ENCODE results near the gene TSPAN14. TPM values are rescaled to one million over a fixed set of nuclear protein-coding genes. Genes with fewer than 3 reads are reported as not detected.
A peak's percentile ranks its signal among the peaks of the same experiment; 100 is the strongest.

TSPAN14 gene
- total and polyA plus RNA-seq, 4 donors: 19.9 to 36.8 (median 27.3) TPM

DNA sequence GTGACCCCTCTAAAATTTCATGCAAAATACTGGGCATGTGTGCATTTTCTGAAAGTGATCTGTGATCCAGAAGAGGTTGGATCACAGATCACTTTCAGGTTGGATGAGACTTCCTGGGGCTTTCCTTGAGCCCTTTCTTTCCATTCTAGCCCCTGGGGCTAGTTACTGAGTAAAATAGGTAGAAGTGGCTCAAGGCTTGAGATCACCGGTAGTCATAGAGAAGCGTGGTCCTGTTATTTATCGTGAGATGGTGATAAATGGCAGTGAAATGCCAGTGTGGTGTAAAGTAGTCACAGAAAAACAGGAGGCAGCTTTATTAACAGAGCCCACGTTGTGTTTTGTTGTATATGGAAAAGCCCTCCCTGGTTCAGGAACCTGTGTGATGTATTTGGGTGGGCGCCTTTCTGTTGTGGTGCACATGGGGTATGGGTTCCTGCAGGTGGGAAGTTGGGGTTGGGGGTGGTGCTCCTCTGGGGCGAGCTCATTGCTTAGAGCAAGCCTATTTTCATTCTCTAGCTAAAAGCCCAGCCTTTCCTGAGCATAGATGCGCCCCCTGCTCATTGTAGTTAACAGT, 49.6 kb downstream of the TSPAN14 start:
- Histone ChIP-seq H3K4me3 (ENCODE audit: low read depth in 1 of 3, low read length in 3 of 3) (no peak overlapping the region), H3K36me3 (ENCODE audit: control insufficient read depth in 4 of 4, insufficient read depth in 3 of 4, low read depth in 1 of 4, low read length in 3 of 4) (peaks cover 0 to 5% (median 0%) of the 10 kb centered on the region in 4 donors), H3K9ac (ENCODE audit: low read depth in 1 of 2, low read length in 2 of 2) (no peak overlapping the region), H3K9me3 (ENCODE audit: control insufficient read depth in 4 of 4, low read length in 3 of 4) (no peaks in the 10 kb centered on the region), H3K4me1 (ENCODE audit: control insufficient read depth in 4 of 4, insufficient read depth in 4 of 4, low read length in 3 of 4) (peaks cover 24 to 52% (median 39%) of the 10 kb centered on the region in 4 donors), H3K27ac (ENCODE audit: low read depth in 1 of 2, low read length in 2 of 2) (peak overlapping the region; percentile 32 to 84), H3K27me3 (ENCODE audit: control insufficient read depth in 4 of 4, insufficient read depth in 4 of 4, low read length in 3 of 4) (no peaks in the 10 kb centered on the region)
- WGBS: 87% methylated on average over 7 of the region's 7 CpGs
- DNase-seq (ENCODE audit: low spot score): no peak
- TF ChIP-seq RAD21 (IDR thresholded peaks at IDR 0.05) (no peak), FOXA2 (IDR thresholded peaks at IDR 0.05) (no peak), TAF1 (conservative IDR thresholded peaks at IDR 0.05) (no peak), YY1 (IDR thresholded peaks at IDR 0.05) (no peak), REST (IDR thresholded peaks at IDR 0.05) (no peak), EGR1 (IDR thresholded peaks at IDR 0.05; ENCODE audit: low read depth in 2 of 2) (no peak), HNF4A (conservative IDR thresholded peaks at IDR 0.05) (no peak), HNF4G (IDR thresholded peaks at IDR 0.05) (no peak), NR2F2 (IDR thresholded peaks at IDR 0.05) (no peak), RXRA (IDR thresholded peaks at IDR 0.05) (no peak), FOXA1 (IDR thresholded peaks at IDR 0.05) (no peak), GABPA (IDR thresholded peaks at IDR 0.05 in 1 of 2, conservative IDR thresholded peaks at IDR 0.05 in 1 of 2) (no peak), JUND (IDR thresholded peaks at IDR 0.05) (no peak), SP1 (IDR thresholded peaks at IDR 0.05) (no peak)
- TF ChIP-seq, protein P1, sequence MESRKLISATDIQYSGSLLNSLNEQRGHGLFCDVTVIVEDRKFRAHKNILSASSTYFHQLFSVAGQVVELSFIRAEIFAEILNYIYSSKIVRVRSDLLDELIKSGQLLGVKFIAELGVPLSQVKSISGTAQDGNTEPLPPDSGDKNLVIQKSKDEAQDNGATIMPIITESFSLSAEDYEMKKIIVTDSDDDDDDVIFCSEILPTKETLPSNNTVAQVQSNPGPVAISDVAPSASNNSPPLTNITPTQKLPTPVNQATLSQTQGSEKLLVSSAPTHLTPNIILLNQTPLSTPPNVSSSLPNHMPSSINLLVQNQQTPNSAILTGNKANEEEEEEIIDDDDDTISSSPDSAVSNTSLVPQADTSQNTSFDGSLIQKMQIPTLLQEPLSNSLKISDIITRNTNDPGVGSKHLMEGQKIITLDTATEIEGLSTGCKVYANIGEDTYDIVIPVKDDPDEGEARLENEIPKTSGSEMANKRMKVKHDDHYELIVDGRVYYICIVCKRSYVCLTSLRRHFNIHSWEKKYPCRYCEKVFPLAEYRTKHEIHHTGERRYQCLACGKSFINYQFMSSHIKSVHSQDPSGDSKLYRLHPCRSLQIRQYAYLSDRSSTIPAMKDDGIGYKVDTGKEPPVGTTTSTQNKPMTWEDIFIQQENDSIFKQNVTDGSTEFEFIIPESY (IDR thresholded peaks at IDR 0.05): no peak
- TF ChIP-seq, protein P2, sequence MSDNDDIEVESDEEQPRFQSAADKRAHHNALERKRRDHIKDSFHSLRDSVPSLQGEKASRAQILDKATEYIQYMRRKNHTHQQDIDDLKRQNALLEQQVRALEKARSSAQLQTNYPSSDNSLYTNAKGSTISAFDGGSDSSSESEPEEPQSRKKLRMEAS (IDR thresholded peaks at IDR 0.05): no peak
- TF ChIP-seq, protein P3, sequence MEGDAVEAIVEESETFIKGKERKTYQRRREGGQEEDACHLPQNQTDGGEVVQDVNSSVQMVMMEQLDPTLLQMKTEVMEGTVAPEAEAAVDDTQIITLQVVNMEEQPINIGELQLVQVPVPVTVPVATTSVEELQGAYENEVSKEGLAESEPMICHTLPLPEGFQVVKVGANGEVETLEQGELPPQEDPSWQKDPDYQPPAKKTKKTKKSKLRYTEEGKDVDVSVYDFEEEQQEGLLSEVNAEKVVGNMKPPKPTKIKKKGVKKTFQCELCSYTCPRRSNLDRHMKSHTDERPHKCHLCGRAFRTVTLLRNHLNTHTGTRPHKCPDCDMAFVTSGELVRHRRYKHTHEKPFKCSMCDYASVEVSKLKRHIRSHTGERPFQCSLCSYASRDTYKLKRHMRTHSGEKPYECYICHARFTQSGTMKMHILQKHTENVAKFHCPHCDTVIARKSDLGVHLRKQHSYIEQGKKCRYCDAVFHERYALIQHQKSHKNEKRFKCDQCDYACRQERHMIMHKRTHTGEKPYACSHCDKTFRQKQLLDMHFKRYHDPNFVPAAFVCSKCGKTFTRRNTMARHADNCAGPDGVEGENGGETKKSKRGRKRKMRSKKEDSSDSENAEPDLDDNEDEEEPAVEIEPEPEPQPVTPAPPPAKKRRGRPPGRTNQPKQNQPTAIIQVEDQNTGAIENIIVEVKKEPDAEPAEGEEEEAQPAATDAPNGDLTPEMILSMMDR (IDR thresholded peaks at IDR 0.05; ENCODE audit: low read depth, low read length, missing input control): no peak
- TF ChIP-seq, protein P4, sequence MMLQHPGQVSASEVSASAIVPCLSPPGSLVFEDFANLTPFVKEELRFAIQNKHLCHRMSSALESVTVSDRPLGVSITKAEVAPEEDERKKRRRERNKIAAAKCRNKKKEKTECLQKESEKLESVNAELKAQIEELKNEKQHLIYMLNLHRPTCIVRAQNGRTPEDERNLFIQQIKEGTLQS (IDR thresholded peaks at IDR 0.05): no peak
